HG02571 (cell line): Measurements from ENCODE around the gene ACSL3.
"Not testable (repeated sequence)": the region's sequence is repeated elsewhere in the genome, so short reads cannot be mapped to it uniquely, and the experiment has no call there.

Experiments
- ATAC-seq: cut with Tn5 transposase; IDR thresholded peaks from one replicate; pipeline ENCODE4 v1.9.1; 2021; ENCODE audit warnings: mild to moderate bottlenecking, moderate library complexity; ENCODE audit not compliant: unreplicated experiment

The ACSL3 gene

DNA sequence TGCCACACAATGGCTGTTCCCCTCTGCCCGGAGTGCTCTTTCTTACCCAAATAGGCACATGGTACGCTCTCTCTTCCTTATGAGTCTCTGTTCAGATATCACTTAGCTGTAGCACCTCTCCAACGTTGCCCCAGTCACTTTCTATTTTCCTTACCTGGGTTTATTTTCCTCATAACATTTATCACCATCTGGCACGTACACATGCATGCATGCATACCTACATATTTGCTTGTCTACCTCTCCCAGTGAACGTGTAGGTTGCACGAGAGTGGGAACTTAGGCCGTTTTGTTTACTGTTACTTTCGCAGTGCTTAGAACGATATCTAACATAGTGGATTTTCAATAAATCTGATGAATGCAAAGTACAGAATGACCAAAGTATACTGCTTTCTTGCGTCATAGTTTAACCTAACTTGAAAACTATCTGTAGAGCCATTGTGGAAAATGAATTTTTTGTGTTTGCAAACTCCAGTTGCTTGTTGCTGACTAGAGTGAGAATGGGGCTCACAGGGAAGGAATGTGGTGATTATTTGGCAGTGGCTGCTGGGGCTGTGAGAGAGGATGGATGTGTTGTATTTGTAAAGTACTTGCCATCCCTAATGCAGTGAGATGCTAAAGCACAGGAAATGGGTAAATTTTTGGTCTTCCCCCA lies 47.1 kb downstream of the ACSL3 start:
- no peak for ATAC-seq

DNA sequence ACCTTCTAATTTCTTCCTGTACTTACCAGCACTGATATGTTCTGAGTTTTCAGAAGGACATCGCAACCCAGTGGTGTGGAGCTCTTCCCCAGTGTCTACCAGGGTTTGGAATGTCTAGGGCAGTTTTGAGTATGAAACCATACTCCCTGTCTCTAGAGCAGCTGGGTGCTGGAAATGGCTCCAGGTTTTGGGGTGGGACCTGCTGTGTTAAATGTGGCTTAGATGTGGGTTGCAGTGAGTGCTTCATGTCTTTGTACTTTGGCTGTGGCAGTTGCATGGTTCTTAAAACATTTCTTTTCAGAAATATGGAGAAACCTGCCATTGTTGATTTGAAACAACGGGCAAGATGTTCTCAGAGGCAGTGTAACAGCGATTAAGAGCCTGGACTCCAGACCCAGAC lies 48.5 kb downstream of the ACSL3 start:
- no peak for ATAC-seq

DNA sequence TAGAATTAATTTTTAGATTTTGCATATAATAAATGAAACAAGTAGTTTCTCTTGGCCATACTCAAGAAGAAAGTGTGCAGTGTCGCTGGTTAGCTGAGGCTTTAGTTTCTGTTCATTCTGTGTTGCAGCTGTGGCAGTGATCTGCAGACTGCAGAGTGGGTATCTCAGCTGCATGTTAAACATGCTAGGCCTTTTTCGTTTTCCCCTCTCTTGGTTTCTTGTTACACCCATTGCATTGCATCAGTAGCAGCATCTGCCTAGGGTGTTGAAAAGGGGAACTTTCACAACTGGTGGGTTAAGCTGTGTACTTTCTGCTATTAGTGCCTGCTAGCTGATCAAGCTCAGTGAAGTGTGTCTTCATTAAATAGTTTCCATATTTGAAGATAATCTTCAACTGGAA lies 51.3 kb downstream of the ACSL3 start:
- ATAC-seq, result peak; percentile 99

DNA sequence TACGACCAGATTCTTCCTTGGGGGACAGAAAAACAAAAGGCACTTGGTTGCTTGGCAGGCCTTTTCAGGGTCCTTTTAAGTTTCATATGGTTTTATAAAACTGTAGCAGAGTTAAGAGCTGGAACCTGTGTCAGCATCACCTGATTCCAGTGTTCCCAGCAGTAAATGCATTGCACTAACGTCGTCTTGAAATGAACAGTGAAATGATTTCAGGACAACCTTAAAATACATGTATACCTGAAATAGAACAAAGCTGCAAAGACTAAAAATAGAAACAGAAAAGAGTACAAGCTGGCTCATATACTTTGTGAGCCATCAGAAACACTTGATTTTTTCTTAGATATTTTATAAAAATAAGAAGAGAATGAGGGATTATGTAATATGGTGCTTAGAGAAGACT lies 51.9 kb downstream of the ACSL3 start:
- no peak for ATAC-seq

DNA sequence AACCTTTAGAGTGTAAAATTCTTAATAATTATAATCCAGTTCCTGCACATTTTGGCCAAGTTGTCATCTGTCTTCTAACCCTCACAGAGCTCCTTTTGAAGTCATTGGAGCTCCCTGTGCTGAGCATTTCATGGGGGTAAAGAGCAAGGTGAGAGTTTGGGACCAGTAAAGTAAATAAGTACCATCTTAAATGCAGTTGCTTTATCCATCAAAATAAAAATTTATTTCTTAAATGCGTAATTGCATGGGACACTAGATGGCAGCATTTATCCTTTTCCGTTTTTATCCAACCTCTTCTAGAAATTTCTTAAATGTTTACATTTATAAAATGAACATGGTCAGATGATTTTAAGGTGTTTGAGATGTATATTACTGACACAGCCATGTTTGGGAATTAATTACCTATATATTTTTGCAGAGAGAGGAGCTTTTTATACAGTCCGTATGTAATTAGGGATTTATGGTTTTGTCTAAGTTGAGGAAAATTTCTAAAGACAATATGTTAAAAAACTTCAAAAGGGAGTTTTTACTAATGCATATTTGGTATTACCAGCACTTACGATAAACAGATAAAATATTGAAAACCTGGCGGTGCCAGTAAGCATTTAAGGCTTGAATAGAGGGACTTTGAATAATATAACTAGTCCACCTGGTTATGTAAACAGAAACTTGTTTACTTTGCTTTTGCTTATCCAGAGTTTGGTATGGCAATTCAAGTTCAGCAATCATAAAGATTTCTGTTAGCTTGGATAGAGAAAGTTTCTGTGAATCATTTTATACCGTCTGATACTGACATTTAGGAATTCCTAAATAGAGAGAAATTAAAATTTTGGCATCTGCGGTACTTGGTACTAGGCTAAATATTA lies 54.5 kb downstream of the ACSL3 start:
- no peak for ATAC-seq

DNA sequence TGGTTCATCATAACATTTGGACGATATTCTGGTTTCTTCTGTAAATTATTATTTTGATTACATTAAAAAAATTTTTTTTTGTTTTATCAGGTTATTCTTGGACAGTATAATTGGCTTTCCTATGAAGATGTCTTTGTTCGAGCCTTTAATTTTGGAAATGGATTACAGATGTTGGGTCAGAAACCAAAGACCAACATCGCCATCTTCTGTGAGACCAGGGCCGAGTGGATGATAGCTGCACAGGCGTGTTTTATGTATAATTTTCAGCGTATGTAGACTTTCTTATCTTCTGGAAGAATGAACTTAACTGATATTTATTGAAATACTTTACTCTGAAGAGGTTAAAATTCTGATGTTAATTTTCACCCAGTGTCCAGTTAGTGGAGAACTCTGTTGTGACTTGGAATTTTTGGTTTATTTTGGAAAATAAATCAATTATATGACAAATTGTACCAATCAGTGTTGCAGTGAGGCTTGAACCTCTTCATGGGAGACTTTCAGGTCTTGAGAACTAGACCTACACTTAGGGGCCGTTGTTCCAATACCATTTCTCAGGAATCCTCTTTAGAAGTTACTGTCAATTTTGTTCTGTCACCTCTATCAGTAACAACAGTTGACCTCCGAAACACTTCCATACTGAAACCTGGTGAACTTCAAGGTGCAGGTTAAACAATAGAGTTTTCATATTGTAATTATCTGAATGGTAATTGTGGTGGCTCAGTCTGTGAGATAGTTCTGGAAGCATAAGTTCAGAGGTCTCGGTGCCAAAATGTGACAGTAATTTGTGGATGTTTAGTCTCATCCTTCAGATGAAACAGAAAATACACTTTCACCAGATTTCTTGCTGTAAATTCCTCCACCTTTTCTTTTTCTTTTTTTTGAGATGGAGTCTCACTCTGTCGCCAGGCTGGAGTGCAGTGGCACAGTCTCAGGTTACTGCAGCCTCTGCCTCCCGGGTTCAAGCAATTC lies 55.7 kb downstream of the ACSL3 start:
- no peak for ATAC-seq

DNA sequence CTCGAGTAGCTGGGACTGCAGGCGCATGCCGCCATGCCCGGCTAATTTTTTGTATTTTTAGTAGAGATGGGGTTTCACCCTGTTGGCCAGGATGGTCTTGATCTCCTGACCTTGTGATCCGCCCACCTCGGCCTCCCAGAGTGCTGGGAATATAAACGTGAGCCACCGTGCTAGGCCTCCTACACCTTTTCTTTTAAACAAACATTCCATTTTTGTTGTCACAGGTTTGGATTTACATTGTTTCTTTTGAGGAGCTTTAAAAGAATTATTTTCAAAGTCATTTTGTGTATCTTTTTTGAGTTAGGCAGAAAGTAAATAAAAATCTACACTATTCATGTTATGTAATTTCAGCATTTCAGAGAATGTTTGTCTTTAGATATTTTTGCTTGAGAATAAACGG lies 56.4 kb downstream of the ACSL3 start:
- not testable (repeated sequence) for ATAC-seq

DNA sequence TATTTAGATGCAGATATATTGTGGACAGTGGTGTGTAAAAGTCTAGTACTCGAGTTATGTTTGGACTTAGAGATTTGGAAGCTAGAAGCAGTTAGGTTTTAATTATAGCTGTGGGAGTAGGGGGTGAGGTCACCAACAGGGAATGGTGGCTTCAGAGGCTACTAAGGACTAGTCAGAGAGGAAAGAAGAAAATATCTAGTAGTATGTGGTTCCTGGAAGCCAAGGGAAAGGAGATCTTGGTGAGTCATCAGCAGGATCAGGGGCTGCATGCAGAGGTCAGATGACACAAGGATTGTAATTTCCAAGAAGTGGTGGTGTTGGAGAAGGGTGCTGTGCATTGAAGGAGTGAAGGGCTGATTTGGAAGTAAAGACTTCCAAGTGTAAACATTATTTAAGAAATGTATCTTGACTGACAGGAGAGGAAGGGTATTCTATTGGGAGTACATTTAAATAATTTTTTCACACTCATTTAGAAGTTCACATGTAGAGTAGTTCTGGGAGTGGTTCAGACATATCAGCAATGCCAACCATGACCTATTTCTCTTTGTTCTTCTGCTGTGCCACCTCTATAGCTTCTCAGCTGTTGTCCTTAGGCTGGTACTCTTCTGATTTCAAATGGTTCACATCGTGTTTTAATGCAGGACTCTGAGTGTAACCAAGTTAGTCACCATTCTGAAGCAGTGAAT lies 59.1 kb downstream of the ACSL3 start:
- no peak for ATAC-seq

DNA sequence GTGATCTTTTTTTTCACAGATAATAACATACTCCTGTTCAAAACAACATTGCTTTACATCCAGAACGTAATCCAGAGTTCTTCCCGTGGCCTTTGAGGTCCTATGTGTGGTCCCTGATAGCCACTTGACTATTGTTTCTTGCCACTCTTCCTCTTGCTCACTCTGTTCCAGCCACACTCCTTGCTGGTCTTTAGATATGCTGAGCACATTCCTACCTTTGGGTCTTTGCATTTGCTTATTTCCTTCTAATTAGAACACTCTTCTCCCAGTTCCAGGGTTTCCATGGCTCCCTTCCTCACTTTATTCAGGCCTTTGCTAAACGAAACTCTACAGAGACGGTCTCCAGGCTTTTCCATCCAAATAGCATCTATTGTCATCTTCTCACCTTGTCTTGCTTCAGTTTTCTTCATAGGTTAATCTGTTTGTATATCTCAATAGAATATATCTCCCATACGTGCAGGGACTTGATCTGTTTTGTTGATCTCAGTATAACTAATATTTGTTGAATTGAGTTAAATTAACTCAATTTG lies 59.9 kb downstream of the ACSL3 start:
- ATAC-seq, result no peak

DNA sequence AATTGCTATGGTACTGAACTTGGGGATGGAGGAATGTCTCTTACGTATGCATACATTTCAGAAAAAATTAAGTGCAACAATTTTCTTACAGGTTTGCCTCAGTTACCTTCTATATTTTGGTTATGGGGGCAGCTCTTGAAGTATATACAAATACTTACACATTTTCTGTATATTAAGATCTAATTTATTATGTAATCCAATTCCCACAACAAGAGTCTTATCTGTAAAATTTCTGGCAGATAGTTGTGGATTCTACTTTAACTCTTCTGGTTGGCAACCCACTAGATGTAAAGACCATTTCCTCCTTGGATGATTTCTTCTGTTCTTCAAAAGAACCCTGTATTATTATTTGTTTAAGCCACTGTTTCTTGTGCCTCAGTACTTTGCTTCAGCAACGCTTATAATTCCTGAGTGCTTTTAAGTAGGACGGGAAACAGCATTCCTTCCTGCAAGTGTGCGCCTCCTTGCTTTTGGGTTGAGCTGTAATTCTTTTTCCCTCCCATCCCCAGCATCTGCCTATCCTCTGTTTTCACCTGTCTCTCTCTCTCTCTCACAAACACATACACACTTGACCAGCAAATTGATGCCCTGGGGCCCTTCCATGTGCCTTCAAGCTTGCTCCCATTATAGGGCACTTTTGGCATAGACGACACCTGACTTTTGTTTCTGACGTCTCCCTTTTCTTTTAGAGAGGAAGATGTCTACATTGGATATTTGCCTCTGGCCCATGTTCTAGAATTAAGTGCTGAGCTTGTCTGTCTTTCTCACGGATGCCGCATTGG lies 61.4 kb downstream of the ACSL3 start:
- no peak for ATAC-seq

DNA sequence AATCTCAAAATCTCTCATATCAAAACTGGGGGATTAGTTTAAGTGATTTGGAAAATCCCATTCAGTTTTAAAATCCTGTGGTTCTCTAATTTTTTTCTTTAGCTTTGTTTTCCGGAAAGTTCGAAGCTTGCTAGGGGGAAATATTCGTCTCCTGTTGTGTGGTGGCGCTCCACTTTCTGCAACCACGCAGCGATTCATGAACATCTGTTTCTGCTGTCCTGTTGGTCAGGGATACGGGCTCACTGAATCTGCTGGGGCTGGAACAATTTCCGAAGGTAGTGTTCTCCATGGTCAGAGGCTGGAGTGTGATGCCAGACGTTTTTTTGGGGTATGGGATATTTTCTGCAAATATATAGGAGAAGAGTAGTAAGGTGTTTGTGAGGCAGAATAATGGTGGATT lies 66.1 kb downstream of the ACSL3 start:
- no peak for ATAC-seq

DNA sequence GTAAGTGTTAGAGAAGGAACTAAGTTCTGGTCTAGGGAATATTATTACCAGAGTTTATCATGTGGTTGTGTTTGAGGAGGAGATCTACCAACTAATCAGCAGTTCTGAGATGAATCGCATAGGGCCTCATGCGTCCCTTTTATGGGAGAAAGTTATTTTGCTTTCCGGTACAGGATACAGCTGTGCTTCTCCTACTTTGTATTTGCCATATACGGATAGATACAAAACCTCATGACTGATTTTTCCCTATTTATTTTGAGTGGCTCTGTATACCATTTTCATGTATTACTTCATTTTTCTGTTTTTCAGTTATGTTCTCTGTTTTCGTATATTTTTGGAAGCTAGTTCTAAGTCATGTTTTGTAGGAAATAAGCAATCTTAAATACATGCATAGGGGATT lies 66.8 kb downstream of the ACSL3 start:
- ATAC-seq, result no peak

DNA sequence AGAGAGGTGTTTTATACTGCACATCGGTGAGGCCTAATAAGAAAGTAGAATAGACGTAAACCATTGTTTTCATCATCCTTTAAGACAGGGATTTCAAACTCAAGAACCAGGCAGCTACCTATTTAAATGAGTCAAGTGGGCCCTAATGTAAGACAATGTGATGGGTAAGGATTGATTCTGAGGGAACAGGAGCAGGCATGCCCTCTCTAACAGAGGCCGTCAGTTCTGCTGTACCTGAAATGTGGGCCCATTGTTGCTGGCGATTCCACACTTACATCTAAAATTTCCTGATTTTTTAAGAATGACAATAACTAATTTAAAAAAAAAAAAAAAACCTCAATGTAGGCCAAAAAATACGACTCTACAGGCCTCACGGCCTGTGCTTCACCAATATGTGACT lies 67.5 kb downstream of the ACSL3 start:
- ATAC-seq, result no peak

DNA sequence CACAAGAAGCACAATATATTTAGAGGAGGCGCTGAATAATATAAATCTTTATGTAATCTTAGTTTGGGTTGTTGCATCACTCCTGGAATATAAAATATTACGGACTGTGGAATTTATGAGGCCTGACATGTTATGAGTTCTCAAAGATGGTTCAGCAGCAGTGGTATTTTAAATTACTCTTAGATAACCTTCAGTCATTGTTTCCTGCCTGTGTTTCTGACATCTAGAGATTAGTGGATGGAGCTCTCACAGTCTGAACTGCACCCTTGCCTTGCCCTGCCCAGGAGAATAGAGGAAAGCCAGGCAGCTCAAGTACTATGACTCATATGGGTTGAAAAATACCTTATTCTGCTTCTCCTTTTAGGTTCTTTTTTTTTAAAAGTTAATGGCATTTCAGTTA lies 70.0 kb downstream of the ACSL3 start:
- no peak for ATAC-seq

DNA sequence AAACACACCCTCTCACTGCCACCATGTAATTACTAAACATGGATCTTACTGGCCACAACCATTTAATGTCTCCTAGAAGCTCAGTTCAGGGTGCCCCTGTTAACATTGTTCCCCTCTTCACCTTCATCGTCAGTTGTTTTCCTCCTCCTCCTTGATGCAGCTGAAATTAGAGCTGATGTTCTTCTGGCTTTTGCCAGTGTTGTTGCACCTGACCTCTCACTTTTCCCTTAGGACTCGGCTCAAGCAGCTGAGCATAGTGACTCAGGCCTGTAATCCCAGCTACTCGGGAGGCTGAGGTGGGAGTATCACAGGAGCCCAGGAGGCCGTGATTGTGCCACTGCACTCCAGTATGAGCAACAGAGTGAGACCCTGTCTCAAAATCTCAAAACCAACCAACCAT lies 70.8 kb downstream of the ACSL3 start:
- ATAC-seq, result no peak

DNA sequence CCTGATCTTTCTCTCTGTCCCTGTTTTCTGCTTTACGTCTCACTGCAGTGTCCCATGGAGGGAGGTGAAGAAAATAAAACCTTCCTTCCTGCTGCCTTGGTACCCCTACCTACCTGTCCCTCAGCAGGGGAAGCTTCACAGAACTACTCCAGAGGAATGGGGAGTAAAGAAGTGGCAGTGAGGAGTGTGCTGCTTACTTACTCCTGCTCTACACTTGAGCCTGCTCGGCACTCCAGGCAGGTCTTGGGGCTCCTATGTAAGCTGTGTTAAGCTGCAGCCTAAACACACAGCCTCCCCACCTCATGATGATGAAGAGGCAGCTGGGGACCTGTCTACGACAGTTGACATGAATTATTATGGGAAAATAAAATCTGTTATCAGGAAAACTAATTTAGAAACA lies 72.6 kb downstream of the ACSL3 start:
- no peak for ATAC-seq

DNA sequence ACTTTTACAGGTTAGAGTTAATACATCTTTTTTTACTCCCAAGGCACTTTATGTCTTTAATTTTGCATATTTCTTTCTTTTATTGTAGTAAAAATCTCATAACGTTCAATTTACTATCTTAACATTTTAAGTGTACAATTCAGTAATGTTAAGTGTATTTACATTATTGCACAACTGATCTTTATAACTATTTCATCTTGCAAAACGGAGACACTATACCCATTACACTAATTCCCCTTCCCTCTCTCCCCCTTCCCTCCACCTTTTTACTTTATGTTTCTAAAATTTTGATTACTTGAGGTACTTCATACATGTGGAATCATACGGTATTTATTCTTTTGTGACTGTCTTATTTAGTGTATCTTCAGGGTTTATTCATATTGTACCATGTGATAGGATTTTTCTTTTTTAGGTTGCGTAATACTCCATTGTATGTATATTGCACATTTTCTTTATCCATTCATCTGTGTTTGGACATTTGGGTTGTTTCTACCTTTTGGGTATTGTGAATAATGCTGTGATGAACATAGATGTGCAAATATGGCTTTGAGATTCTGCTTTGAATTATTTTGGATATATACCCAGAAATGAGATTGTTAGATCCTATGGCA lies 75.0 kb downstream of the ACSL3 start:
- ATAC-seq, result no peak

DNA sequence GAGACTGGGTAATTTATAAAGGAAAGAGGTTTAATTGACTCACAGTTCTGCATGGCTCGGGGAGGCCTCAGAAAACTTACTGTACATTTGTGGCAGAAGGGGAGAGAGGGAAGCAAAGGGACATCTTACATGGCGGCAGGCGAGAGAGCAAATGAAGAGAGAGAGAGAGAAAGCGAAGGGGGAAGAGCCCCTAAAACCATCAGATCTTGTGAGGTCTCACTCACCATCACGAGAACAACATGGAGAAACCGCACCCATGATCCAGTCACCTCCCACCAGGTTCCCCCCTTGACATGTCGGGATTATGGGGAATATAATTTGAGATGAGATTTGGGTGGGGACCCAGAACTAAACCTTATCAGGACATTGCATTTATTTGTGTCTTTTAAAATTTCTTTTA lies 75.9 kb downstream of the ACSL3 start:
- no peak for ATAC-seq

DNA sequence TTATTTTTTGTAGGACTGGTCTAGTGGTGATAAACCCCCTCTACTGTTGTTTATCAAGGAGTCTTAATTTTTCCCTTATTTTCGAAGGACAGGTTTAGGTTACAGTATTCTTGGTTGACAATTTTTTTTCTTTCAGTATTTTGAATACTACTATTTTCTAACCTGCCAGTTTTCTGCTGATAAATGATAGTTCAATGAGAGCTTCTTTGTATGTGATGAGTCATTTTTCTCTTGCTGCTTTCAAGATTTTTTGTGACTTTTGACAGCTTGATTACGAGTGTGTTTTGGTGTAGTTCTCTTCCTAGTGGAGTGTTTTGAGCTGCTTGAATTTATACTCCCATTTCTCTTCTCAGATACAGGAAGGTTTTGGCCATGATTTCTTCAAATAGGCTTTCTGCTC lies 77.5 kb downstream of the ACSL3 start:
- ATAC-seq, result no peak
